ENCODE measurements around the gene LRRN1.

DNA sequence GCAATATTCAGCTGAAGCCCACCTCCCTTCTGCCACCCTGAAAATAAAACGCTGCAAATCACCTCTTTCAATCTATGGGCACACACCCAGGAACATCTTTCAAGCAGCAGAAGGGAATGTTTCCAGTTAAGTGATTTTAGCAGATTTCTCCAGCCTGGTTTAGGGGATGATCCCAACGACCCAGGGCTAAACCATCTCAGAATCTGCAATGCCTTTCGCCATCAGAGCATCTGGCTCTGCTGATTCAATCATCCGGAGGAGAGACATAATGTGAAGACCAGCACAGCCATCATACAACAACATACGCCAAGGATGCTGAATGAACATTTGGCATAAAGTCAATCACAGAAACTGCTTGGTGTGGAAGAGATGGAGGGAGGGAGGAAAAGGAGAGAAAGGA lies 15.5 kb upstream of the LRRN1 start:
- TF ChIP-seq, protein P1, sequence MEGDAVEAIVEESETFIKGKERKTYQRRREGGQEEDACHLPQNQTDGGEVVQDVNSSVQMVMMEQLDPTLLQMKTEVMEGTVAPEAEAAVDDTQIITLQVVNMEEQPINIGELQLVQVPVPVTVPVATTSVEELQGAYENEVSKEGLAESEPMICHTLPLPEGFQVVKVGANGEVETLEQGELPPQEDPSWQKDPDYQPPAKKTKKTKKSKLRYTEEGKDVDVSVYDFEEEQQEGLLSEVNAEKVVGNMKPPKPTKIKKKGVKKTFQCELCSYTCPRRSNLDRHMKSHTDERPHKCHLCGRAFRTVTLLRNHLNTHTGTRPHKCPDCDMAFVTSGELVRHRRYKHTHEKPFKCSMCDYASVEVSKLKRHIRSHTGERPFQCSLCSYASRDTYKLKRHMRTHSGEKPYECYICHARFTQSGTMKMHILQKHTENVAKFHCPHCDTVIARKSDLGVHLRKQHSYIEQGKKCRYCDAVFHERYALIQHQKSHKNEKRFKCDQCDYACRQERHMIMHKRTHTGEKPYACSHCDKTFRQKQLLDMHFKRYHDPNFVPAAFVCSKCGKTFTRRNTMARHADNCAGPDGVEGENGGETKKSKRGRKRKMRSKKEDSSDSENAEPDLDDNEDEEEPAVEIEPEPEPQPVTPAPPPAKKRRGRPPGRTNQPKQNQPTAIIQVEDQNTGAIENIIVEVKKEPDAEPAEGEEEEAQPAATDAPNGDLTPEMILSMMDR (conservative IDR thresholded peaks at IDR 0.05 in 1 of 2, IDR thresholded peaks at IDR 0.05 in 1 of 2; ENCODE audit: low read depth in 1 of 2, low read length in 2 of 2) = no peak
- no peak for TF ChIP-seq EZH2 (IDR thresholded peaks at IDR 0.05; ENCODE audit: low read length, missing control alignments)

All from fibroblast of lung (primary cell).